ENCODE data around the gene VSIG10L2. TPM values are rescaled to one million over a fixed set of nuclear protein-coding genes. Genes with fewer than 3 reads are reported as not detected.

Gene VSIG10L2
- total RNA-seq, result under 0.01 and 0.36 TPM in 2 replicates

DNA sequence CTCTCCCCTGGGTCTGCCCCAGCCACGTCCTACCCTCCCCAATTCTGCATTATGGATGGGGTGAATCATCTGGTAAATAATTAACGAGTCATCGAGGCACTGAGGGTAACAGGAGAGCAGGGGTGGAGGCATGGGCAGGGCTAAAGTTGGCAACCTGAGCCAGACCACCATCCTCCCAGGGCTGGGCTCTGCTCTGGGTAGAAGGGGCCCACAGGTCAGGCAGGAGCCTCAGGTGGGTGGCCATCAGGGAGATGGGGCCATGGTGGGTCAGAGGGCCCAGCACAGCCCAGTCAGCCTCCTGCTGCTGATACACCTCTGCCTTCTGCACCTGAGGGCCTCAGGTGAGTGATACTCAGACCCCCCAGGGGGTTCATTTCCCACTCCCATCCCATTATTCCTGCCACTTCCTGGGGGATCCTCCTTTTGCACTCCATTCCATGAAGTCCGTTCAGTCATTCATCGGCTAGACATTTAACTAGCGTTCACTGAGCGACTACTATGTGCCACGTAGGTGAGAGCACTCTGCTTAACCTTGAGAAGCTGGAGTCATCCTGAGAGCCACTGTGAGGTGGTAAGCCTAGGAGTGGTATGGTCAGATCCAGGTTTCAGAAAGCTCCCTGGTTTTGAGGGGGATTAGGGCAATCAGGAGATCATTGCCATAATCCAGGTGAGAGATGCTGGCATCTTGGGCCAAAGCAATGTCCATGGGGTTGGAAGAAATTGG, at the start of gene VSIG10L2:
Gene VSIG10L2, plus strand, starts transcription at position 248 of the 724 bp plus-strand sequence. Its CDS starts 12 bp downstream, at position 260.

GRCh38 chr11:125902927-125903710, 42.7 kb upstream of the VSIG10L2 start, which contains the start of gene PUS3:
Gene PUS3 (minus strand): TSS chr11:125903206. CDS start chr11:125896284, 6,922 bp downstream.

DNA sequence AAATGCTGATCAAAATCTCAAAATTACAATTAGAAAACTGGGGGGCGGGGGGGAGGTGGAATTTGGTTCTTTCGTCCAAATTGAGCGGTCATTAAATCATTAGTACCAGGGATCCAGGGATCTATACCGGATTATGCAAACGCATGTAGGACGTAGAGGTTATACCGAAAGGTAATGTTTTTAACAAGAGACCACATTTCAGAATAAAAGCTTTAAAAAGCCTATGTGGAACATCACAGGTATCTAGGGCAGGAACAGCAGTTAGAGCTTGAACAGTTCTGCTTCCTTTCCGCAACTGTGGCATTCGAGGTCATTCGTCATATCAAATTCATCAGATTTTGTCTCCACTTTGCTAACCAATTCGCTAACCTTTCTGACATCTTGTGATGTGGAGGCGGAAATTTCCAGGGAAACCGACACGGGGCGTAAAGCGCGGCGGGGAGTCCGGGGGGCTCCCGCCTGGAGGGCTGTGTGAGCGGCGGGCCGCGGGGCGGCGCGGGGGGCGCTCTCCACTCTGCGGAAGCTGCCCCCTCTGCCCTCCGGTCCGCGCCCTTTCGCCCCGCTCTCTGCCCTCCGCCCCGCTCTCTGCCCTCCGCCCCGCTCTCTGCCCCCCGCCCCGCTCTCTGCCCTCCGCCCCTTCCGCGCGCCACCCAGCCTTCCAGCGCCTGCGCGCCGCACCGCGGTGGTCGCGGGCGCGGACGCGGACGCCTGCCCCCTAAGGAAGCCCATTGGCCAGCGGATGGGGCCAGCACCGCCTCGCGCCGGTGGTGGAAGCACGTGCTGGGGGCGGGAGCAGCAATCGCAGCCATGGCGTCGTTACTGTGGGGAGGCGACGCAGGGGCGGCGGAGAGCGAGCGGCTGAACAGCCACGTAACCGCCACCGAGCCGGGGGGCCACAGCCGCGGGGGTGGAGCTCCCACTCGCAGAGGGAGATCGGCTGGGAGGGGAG, 41.9 kb upstream of the VSIG10L2 start, which contains the start of gene DDX25:
Gene DDX25, plus strand, starts transcription at position 798 of the 949 bp plus-strand sequence. Its CDS starts 10 bp downstream, at position 808.

Other genes with a start within 250 kb of the VSIG10L2 start
- gene PATE1, start 199.8 kb upstream of the VSIG10L2 start, total RNA-seq, result not detected in 2 replicates
- not detected in 2 replicates for gene PATE2, start 167.2 kb upstream of the VSIG10L2 start, total RNA-seq
- not detected in 2 replicates for gene PATE3, start 157.9 kb upstream of the VSIG10L2 start, total RNA-seq
- gene PATE4, start 112.7 kb upstream of the VSIG10L2 start, total RNA-seq, result not detected in 2 replicates
- 5.8 and 7.3 TPM in 2 replicates for gene HYLS1, start 58.4 kb upstream of the VSIG10L2 start, total RNA-seq
- gene PUS3, start 42.8 kb upstream of the VSIG10L2 start, total RNA-seq, result 8.3 and 10.7 TPM in 2 replicates
- 0.16 TPM in 1 of 2 replicates, not detected in the other for gene DDX25, start 41.5 kb upstream of the VSIG10L2 start, total RNA-seq
- gene CDON, start 116.8 kb downstream of the VSIG10L2 start, total RNA-seq, result 368 and 408 TPM in 2 replicates